Raji (cell line): ENCODE data around the gene TSPAN11.

Experiments
- POLR2A ChIP-seq: IDR thresholded peaks from 2 replicates; pipeline ENCODE4 v1.6.1; 2011; ENCODE audit warnings: low read depth, low read length, control low read depth; ENCODE audit not compliant: insufficient read depth

Gene TSPAN11

DNA sequence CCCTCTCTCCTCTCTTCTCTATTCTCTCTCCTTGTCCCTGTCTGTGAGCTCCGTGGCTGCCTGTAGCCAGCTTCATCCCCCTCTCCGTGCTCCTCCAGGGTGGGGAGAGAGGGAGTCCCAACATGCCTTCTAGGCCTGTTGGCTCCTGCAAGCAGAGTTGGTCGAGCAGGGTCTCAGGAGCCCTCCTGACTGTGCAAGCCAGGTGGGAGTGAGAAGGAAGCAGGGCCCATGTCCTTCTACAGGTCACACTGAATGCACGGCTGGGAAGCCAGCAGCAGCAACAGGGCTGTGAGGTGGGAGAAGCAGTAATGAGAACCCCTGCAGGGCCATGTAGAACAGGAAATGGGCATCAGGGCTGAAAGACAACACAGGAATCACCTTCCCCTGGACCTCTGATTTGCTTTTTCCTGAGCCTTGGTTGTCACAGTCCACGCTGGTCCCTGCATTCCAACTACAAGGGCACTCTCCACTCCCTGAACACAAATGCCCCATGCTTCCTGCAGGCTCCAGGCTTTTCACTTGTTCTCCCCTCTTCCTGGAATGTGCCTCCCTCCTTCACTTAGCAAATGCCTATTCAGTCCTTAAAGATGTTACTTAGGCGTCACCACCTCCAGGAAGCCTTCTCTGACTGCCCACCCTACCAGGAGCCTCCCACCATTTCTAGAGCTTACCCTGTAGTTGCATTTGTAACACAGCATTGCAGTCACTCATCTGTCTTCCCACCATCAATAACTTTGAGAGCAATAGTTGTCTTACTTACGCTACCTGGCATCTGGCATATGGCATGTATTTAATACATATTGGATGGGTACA, 51.2 kb downstream of the TSPAN11 start:
- no peak for TF ChIP-seq POLR2A

GRCh38 chr12:30978639-30979038, 52.1 kb downstream of the TSPAN11 start:
- TF ChIP-seq POLR2A, result no peak

- TF ChIP-seq POLR2A, result no peak
Observed at GRCh38 chr12:30979371-30980259, 53.1 kb downstream of the TSPAN11 start.

DNA sequence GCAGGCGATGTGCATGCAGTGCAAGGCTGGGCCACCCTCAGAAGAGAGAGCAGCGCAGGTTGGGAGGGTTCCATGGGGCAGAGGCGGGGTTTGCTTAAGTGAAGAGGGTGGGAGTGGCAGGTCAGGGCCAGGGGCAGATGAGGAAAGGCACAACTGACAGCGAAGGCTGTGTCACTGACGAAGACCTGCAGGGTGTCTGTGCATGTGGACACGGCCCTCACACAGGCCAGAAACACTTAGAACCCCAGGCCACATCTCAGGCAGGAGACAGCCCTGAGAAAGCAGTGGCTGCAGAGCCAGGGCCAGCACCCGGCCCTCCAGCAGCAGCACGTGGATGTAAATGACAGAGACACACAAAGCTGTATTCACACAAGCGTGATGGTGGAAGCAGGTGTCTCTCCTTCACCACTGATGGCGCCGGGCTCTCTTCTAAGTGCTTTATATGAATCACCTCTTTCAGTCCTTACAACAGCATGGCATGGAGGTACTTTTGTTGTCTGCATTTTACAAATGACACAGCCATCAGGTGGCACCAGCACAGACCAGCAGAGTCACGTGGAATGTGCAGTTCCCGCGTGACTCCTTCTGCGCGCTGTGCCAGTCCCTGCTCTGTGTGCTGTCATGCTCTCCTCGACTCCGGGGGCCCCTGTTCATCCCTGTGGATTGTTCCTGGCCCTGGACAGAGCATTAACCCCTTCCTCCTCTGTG, 54.6 kb downstream of the TSPAN11 start:
- TF ChIP-seq POLR2A, result no peak

GRCh38 chr12:30982413-30982812, 55.9 kb downstream of the TSPAN11 start:
- TF ChIP-seq POLR2A, result no peak

DNA sequence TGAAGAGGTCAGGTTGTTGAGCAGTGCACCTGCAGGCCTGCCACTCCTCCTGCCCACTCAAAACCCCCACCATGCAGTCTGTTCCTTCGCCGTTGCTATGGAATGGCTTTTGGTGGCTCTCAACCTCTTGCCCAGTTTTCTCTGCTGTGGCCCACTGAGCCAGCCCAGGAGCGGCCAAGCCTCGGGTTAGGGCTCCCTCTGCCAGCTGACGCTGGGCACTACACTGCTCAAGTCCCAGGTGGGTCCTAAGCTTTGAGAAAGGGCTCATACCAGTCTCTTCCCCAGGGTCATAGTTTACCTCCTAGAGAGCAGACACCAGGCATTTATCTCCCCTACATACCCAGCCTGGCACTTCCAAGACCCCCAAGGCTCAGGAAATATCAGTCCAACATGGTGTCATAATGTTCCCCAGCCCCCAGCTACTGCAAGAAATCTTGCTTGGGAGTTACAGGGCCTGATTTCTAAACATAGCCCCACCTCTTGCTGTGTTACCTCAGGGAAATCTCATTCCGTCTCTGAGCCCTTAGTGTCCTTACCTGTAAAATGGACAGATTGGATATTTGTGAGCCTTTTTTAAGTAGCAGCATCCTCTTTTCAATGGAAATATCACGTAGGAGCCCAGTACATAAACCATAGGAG, 59.4 kb downstream of the TSPAN11 start:
- no peak for TF ChIP-seq POLR2A

DNA sequence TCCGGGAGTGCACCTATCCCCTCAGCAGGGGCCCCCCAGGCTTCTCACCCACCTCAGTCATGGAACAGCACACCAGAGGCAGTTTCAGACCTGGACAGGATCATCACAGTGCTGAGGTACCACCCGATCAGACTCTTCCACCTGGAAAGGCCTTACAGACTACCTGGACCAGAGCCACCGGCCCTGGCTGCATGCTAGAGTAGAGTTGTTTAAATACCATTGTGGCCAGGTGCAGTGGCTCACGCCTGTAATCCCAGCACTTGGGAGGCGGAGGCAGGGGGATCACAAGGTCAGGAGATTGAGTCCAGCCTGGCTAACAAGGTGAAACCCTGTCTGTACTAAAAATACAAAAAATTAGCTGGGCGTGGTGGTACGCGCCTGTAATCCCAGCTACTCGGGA, 61.5 kb downstream of the TSPAN11 start:
- TF ChIP-seq POLR2A, result no peak

DNA sequence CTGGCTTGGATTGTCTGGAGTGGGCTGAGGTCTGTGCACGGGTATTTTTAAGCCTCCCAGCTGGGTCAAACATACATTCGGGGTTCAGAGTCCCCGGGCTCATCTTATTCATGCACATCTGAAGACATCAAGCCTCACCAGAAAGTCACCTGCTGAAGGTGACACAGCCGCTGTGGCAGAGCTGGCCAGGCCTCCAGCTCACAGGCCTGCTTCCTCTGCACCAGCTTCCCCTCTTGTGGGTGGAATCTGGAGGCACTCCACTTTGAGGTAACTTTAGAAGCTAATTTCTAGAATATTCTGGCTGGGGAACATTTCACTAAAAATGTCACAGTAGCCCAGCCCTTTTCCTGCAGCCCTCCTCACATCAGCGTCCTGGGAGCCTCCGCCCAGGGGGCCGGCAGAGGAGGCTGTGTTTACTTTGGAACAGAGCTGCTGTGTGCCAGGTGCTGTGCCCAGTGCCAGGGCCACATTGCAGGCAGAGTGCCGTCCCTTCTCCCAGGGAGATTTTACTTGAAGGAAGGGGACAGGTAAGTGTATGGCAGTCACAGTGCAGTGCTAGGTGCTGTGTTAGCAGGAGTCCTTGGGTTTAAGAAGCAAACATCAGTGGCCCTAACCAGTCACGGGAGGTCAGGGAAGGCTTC, 62.2 kb downstream of the TSPAN11 start:
- no peak for TF ChIP-seq POLR2A

GRCh38 chr12:30989754-30990153, 63.2 kb downstream of the TSPAN11 start:
- TF ChIP-seq POLR2A, result no peak

DNA sequence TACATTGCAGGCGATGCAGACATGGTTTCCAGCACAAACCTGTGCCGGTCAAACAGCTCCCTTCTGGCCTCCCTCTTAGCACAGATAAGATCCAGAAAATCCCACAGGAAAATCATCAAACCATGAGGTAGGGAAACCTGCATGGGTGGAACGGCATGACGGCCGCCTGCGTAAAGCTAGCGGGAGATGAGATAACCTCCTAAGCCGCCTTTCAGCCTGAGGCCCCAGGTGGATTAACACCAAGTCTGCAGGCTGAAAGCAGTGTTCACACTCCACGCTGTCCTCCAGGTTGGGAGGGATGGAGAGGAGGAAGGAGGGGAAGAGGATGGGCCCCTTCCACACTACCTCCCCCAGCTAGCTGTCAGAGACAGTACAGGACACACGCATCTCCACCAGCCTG, 63.8 kb downstream of the TSPAN11 start:
- TF ChIP-seq POLR2A, result no peak

DNA sequence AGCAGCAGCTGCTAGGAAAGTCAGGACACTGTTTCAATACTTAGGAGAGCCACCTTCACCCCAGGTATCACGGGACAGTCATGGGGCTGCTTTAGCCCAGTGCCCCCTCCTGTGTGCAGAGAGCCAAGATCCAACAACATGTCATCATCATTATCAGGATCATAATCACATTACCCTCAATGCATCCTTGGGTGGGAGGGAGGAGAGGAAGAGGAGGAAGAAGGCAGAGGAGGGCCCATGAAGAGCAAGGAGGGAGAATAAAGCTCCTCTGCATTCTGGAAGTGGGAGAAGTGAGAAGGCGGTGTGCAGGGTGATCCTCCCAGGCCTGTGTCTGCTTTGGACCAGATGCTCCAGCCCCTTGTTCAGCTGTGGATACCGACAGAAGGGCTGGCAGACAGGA, 64.2 kb downstream of the TSPAN11 start:
- no peak for TF ChIP-seq POLR2A

DNA sequence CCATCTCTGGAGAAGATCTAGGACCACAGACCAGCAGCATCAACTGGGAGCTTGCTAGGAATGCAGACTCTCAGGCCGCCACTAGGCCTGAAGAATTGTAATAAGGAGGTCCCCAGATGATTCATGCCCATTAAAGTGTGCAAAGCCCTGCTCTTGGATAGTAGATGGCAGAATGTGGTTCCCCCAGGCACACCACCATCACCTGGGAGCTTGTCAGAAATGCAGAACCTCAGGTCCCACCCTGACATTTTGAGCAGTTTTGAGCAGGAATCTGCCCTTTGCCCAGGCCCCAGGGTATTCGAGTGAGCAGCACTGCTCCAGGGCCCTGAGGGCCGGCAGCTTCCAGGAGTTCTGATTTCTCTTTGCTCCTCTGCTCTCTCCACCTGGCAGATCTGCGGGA, 64.9 kb downstream of the TSPAN11 start:
- TF ChIP-seq POLR2A, result no peak

GRCh38 chr12:30992381-30992780, 65.8 kb downstream of the TSPAN11 start:
- no peak for TF ChIP-seq POLR2A

- no peak for TF ChIP-seq POLR2A
Observed at GRCh38 chr12:30993766-30994165, 67.2 kb downstream of the TSPAN11 start.
